ENCODE measurements around the gene LETMD1.

DNA sequence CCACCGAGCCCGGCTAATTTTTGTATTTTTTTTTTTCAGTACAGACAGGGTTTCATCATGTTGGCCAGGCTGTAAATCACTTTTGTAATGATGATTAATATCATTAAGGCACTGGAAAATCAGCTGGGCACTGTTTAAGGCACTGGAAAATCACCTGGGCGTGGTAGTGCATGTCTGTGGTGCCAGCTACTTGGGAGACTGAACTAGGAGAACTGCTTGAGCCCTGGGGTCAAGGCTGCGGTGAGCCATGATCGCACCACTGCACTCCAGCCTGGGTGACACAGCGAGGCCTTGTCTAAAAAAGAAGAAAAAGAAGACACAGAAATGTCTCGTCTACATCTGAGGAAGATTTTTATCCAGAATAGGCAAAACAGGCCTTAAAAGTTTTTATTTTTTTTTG, 34.7 kb upstream of the LETMD1 start:
- TF ChIP-seq EZH2phosphoT487 (IDR thresholded peaks at IDR 0.05; ENCODE audit: insufficient read depth, low read depth) (no peak), EZH2 (IDR thresholded peaks at IDR 0.05; ENCODE audit: insufficient read depth, poor library complexity, severe bottlenecking) (no peak)

All from GM23248 (cell line).